SK-N-SH treated with all-trans-retinoic acid at 6 μM for 48 hours (cell line): Measurements from ENCODE around the gene FTO.

Experiments
- ATAC-seq: fragments of 200-7000 bp; cut with Tn5 transposase; 3 replicates; pipeline ENCODE4 v1.9.1; 2020; ENCODE audit warnings: mild to moderate bottlenecking, moderate library complexity
- ARNTL ChIP-seq: fragments of 450-650 bp; formaldehyde crosslinking; IDR thresholded peaks from 2 replicates; pipeline ENCODE4 v1.5.0; 2020; ENCODE audit warnings: low read depth, mild to moderate bottlenecking, moderate library complexity, borderline replicate concordance
- BACH2 ChIP-seq: fragments of 250-450 bp; sonication (Bioruptor Pico); IDR thresholded peaks from 2 replicates; pipeline ENCODE4 v1.9.0; 2021; ENCODE audit warnings: mild to moderate bottlenecking, borderline replicate concordance
- CSDC2 ChIP-seq: fragments of 250-450 bp; sonication (Bioruptor Pico); IDR thresholded peaks from 2 replicates; pipeline ENCODE4 v1.5.0; 2020; ENCODE audit warnings: mild to moderate bottlenecking, moderate library complexity
- CSRNP3 ChIP-seq: fragments of 250-450 bp; sonication (Bioruptor Pico); IDR thresholded peaks from 2 replicates; pipeline ENCODE4 v1.5.1; 2021; ENCODE audit warnings: mild to moderate bottlenecking, moderate library complexity
- ESRRG ChIP-seq: fragments of 250-450 bp; sonication (Bioruptor Pico); IDR thresholded peaks from 2 replicates; pipeline ENCODE4 v1.6.1; 2021; ENCODE audit warnings: mild to moderate bottlenecking
- ISL1 ChIP-seq: fragments of 250-450 bp; sonication (Bioruptor Pico); IDR thresholded peaks from 2 replicates; pipeline ENCODE4 v2.1.2; 2022; ENCODE audit warnings: mild to moderate bottlenecking, moderate library complexity
- OSR1 ChIP-seq: fragments of 250-450 bp; sonication (Bioruptor Pico); IDR thresholded peaks from 2 replicates; pipeline ENCODE4 v1.8.0; 2022; ENCODE audit warnings: moderate library complexity, mild to moderate bottlenecking, inconsistent platforms
- PPARA ChIP-seq: fragments of 250-450 bp; sonication (Bioruptor Pico); IDR thresholded peaks from 2 replicates; pipeline ENCODE4 v1.5.0; 2020; ENCODE audit warnings: mild to moderate bottlenecking, borderline replicate concordance
- TCF4 ChIP-seq: fragments of 250-450 bp; sonication (Bioruptor Pico); IDR thresholded peaks from 2 replicates; pipeline ENCODE4 v1.8.0; 2021; ENCODE audit warnings: mild to moderate bottlenecking, moderate library complexity, borderline replicate concordance
- TOX ChIP-seq: fragments of 250-450 bp; sonication (Bioruptor Pico); IDR thresholded peaks from 2 replicates; pipeline ENCODE4 v1.8.0; 2021; ENCODE audit warnings: mild to moderate bottlenecking, moderate library complexity, borderline replicate concordance
- ZC3H10 ChIP-seq: fragments of 250-450 bp; sonication (Bioruptor Pico); IDR thresholded peaks from 2 replicates; pipeline ENCODE4 v1.5.1; 2021; ENCODE audit warnings: mild to moderate bottlenecking, moderate library complexity
- ZFP3 ChIP-seq: fragments of 250-450 bp; sonication (Bioruptor Pico); IDR thresholded peaks from 2 replicates; pipeline ENCODE4 v1.5.0; 2020; ENCODE audit warnings: mild to moderate bottlenecking, moderate library complexity
- ZFP30 ChIP-seq: fragments of 450-650 bp; formaldehyde crosslinking; IDR thresholded peaks from 2 replicates; pipeline ENCODE4 v1.5.0; 2022; ENCODE audit warnings: mild to moderate bottlenecking, moderate library complexity
- ZNF565 ChIP-seq: fragments of 450-650 bp; formaldehyde crosslinking; conservative IDR thresholded peaks from 2 replicates; pipeline ENCODE4 v1.5.0; 2020; ENCODE audit warnings: low read depth, mild to moderate bottlenecking, moderate library complexity
- ZNF70 ChIP-seq: fragments of 450-650 bp; formaldehyde crosslinking; IDR thresholded peaks from 2 replicates; pipeline ENCODE4 v1.5.0; 2020; ENCODE audit warnings: mild to moderate bottlenecking, moderate library complexity
- ZNF8 ChIP-seq: fragments of 450-650 bp; formaldehyde crosslinking; IDR thresholded peaks from 2 replicates; pipeline ENCODE4 v1.5.0; 2020; ENCODE audit warnings: mild to moderate bottlenecking, moderate library complexity
- TF ChIP-seq, protein P1 (sequence below): fragments of 250-450 bp; sonication (Bioruptor Pico); IDR thresholded peaks from 2 replicates; pipeline ENCODE4 v1.8.0; 2020; ENCODE audit warnings: mild to moderate bottlenecking, moderate library complexity, borderline replicate concordance
- TF ChIP-seq, protein P2 (sequence below): fragments of 250-450 bp; sonication (Bioruptor Pico); IDR thresholded peaks from 2 replicates; pipeline ENCODE4 v1.8.0; 2021; ENCODE audit warnings: low read depth, mild to moderate bottlenecking, moderate library complexity, borderline replicate concordance
- TF ChIP-seq, protein P3 (sequence below): fragments of 250-450 bp; sonication (Bioruptor Pico); IDR thresholded peaks from 2 replicates; pipeline ENCODE4 v1.5.0; 2020; ENCODE audit warnings: mild to moderate bottlenecking, moderate library complexity

FTO gene

GRCh38 chr16:53703590-53704444, at the start of gene FTO, which contains the start of gene RPGRIP1L:
Gene FTO, plus strand, starts transcription at chr16:53704156.
Gene RPGRIP1L, minus strand, starts transcription at chr16:53703859. Its CDS starts 3,136 bp downstream, at chr16:53700723.
- TF ChIP-seq ZFP30 (CRISPR knock-in tag) (no peak), ZFP3 (no peak), ISL1 (no peak), PPARA (CRISPR knock-in tag) (no peak), ZNF70 (no peak), TCF4 (no peak)
- TF ChIP-seq, protein P1, sequence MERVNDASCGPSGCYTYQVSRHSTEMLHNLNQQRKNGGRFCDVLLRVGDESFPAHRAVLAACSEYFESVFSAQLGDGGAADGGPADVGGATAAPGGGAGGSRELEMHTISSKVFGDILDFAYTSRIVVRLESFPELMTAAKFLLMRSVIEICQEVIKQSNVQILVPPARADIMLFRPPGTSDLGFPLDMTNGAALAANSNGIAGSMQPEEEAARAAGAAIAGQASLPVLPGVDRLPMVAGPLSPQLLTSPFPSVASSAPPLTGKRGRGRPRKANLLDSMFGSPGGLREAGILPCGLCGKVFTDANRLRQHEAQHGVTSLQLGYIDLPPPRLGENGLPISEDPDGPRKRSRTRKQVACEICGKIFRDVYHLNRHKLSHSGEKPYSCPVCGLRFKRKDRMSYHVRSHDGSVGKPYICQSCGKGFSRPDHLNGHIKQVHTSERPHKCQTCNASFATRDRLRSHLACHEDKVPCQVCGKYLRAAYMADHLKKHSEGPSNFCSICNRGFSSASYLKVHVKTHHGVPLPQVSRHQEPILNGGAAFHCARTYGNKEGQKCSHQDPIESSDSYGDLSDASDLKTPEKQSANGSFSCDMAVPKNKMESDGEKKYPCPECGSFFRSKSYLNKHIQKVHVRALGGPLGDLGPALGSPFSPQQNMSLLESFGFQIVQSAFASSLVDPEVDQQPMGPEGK (CRISPR knock-in tag), result no peak
- TF ChIP-seq, protein P2, sequence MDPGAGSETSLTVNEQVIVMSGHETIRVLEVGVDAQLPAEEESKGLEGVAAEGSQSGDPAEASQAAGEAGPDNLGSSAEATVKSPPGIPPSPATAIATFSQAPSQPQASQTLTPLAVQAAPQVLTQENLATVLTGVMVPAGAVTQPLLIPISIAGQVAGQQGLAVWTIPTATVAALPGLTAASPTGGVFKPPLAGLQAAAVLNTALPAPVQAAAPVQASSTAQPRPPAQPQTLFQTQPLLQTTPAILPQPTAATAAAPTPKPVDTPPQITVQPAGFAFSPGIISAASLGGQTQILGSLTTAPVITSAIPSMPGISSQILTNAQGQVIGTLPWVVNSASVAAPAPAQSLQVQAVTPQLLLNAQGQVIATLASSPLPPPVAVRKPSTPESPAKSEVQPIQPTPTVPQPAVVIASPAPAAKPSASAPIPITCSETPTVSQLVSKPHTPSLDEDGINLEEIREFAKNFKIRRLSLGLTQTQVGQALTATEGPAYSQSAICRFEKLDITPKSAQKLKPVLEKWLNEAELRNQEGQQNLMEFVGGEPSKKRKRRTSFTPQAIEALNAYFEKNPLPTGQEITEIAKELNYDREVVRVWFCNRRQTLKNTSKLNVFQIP (CRISPR knock-in tag), result no peak
- peak; percentile 99 for ATAC-seq

DNA sequence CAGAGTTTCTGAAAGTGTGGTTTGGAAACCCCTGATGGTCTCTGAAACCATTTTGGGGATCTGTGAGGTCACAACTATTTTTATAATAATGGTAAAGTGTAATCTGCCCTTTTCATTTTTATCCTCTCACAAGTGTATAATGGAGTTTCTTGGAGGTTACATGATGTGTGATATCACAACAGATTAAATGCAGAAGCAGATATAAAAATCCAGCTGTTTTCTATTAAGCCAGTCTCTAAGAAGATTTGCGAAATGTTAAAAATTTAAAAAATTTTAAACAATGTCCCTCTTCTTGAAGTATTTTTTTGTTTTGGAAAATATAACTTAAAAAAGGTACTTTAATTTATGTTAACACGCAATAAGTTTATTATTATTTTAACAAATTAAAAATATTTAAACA, 49.0 kb upstream of the FTO start:
- no peak for ATAC-seq
- TF ChIP-seq CSDC2 (no peak), TOX (CRISPR knock-in tag) (no peak), ZC3H10 (CRISPR knock-in tag) (no peak)
- TF ChIP-seq, protein P1 (CRISPR knock-in tag), result no peak
- TF ChIP-seq, protein P3, sequence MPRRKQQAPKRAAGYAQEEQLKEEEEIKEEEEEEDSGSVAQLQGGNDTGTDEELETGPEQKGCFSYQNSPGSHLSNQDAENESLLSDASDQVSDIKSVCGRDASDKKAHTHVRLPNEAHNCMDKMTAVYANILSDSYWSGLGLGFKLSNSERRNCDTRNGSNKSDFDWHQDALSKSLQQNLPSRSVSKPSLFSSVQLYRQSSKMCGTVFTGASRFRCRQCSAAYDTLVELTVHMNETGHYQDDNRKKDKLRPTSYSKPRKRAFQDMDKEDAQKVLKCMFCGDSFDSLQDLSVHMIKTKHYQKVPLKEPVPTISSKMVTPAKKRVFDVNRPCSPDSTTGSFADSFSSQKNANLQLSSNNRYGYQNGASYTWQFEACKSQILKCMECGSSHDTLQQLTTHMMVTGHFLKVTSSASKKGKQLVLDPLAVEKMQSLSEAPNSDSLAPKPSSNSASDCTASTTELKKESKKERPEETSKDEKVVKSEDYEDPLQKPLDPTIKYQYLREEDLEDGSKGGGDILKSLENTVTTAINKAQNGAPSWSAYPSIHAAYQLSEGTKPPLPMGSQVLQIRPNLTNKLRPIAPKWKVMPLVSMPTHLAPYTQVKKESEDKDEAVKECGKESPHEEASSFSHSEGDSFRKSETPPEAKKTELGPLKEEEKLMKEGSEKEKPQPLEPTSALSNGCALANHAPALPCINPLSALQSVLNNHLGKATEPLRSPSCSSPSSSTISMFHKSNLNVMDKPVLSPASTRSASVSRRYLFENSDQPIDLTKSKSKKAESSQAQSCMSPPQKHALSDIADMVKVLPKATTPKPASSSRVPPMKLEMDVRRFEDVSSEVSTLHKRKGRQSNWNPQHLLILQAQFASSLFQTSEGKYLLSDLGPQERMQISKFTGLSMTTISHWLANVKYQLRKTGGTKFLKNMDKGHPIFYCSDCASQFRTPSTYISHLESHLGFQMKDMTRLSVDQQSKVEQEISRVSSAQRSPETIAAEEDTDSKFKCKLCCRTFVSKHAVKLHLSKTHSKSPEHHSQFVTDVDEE (CRISPR knock-in tag), result no peak

GRCh38 chr16:53662072-53662471, 41.9 kb upstream of the FTO start:
- ATAC-seq, result no peak
- TF ChIP-seq CSDC2 (no peak), ZFP30 (CRISPR knock-in tag) (no peak), OSR1 (CRISPR knock-in tag) (no peak), ZNF565 (CRISPR knock-in tag) (no peak), TCF4 (no peak), ZNF8 (CRISPR knock-in tag) (no peak)
- TF ChIP-seq, all 23 proteins: peak for 0

- ATAC-seq, result no peak
- TF ChIP-seq BACH2 (CRISPR knock-in tag), result no peak
- TF ChIP-seq ESRRG (CRISPR knock-in tag), result no peak
- no peak for TF ChIP-seq ZC3H10 (CRISPR knock-in tag)
- no peak for TF ChIP-seq CSDC2
- no peak for TF ChIP-seq ARNTL (CRISPR knock-in tag)
- no peak for TF ChIP-seq CSRNP3 (CRISPR knock-in tag)
- TF ChIP-seq, protein P1 (CRISPR knock-in tag), result no peak
- TF ChIP-seq, protein P2 (CRISPR knock-in tag), result no peak
- no peak for TF ChIP-seq TCF4
- no peak for TF ChIP-seq OSR1 (CRISPR knock-in tag)
Observed at GRCh38 chr16:53664724-53665345, 39.1 kb upstream of the FTO start.
